MM.1S (cell line): ENCODE results near the gene SHC4.

Experiments
- DNase-seq: peaks from one replicate; pipeline ENCODE4 v3.0.0-alpha.2; 2015
- H2AFZ ChIP-seq: fragments of 300-600 bp; sonication (generic); 2 replicates; pipeline ENCODE4 v1.6.0; 2016; ENCODE audit warnings: antibody characterized with exemption, low read length
- H3F3A ChIP-seq: fragments of 300-600 bp; sonication (generic); 2 replicates; pipeline ENCODE4 v1.6.1; 2016; ENCODE audit warnings: mild to moderate bottlenecking, antibody characterized with exemption, low read length, moderate library complexity, mixed read lengths; ENCODE audit not compliant: insufficient read depth
- H3K27ac ChIP-seq: fragments of 300-600 bp; sonication (generic); 2 replicates; pipeline ENCODE4 v1.5.1; 2016; ENCODE audit warnings: mild to moderate bottlenecking, low read length
- H3K27me3 ChIP-seq: fragments of 300-600 bp; sonication (generic); replicated peaks from 2 replicates; pipeline ENCODE4 v1.6.0; 2016; ENCODE audit warnings: low read length; ENCODE audit not compliant: insufficient read depth
- H3K36me3 ChIP-seq: fragments of 300-600 bp; sonication (generic); replicated peaks from 2 replicates; pipeline ENCODE4 v1.6.1; 2016; ENCODE audit warnings: mild to moderate bottlenecking, low read length, mixed read lengths; ENCODE audit not compliant: insufficient read depth
- H3K4me1 ChIP-seq: fragments of 300-600 bp; sonication (generic); 2 replicates; pipeline ENCODE4 v1.6.1; 2016; ENCODE audit warnings: low read length, mixed read lengths
- H3K4me2 ChIP-seq: fragments of 300-600 bp; sonication (generic); 2 replicates; pipeline ENCODE4 v1.6.0; 2016; ENCODE audit warnings: low read depth, low read length
- H3K4me3 ChIP-seq: fragments of 300-600 bp; sonication (generic); 2 replicates; pipeline ENCODE4 v1.5.1; 2016; ENCODE audit warnings: low read length, mixed read lengths
- H3K79me2 ChIP-seq: fragments of 300-600 bp; sonication (generic); 2 replicates; pipeline ENCODE4 v1.6.1; 2016; ENCODE audit warnings: mixed run types, low read length, mixed read lengths
- H3K9ac ChIP-seq: fragments of 300-600 bp; sonication (generic); 2 replicates; pipeline ENCODE4 v1.6.1; 2016; ENCODE audit warnings: low read length, mixed read lengths
- H3K9me2 ChIP-seq: fragments of 300-600 bp; sonication (generic); replicated peaks from 2 replicates; pipeline ENCODE4 v1.6.1; 2016; ENCODE audit warnings: mild to moderate bottlenecking, low read length, mixed read lengths; ENCODE audit not compliant: insufficient read depth
- H3K9me3 ChIP-seq: fragments of 300-600 bp; sonication (generic); replicated peaks from 2 replicates; pipeline ENCODE4 v1.6.1; 2016; ENCODE audit warnings: mild to moderate bottlenecking, low read length, mixed read lengths; ENCODE audit not compliant: insufficient read depth
- H4K20me1 ChIP-seq: fragments of 300-600 bp; sonication (generic); 2 replicates; pipeline ENCODE4 v1.6.1; 2016; ENCODE audit warnings: mild to moderate bottlenecking, low read length, moderate library complexity, mixed read lengths; ENCODE audit not compliant: insufficient read depth
- EZH2 ChIP-seq: fragments of 300-600 bp; sonication (generic); optimal IDR thresholded peaks from 2 replicates; pipeline ENCODE3; 2017; ENCODE audit warnings: low read depth, mild to moderate bottlenecking, antibody characterized with exemption, low read length, mixed read lengths
- EZH2phosphoT487 ChIP-seq: fragments of 300-600 bp; sonication (generic); IDR thresholded peaks from 2 replicates; pipeline ENCODE4 v1.6.1; 2018; ENCODE audit warnings: antibody characterized with exemption, low read length
- TF ChIP-seq, protein P1 (sequence below): fragments of 300-600 bp; sonication (generic); IDR thresholded peaks from 2 replicates; pipeline ENCODE4 v1.5.1; 2016; ENCODE audit warnings: antibody characterized with exemption, low read length, mixed read lengths

SHC4 gene

DNA sequence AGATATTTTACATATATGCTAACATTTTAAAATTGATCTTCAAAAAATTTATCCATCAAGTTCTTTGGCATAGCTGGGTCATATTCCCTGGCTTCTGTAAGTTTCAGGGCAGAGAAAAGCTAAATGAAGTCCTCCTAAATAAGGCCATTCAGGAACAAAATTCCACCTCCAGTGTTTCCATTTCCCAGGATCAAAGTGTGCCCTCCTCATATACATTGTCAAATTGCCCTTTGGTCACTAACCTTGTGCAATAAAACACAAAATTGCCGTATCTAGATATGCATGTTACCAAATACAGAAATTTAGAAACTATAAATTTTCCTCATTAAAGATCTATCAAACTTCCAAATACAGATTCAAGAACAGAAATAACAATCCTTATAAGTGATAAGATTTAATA, 163.5 kb downstream of the SHC4 start:
- 0 out of 2 replicates have a peak, but pooled peaks cover 10% of the 10 kb centered on the region for H4K20me1 ChIP-seq
- no peak overlapping the region for H3K27ac ChIP-seq
- peaks cover 8% of the 10 kb centered on the region for H3K4me1 ChIP-seq
- DNase-seq: no peak
- peaks cover 8% of the 10 kb centered on the region for H3F3A ChIP-seq
- peaks cover 67% of the 10 kb centered on the region for H3K79me2 ChIP-seq
- no peaks in the 10 kb centered on the region for H3K27me3 ChIP-seq
- no peaks in the 10 kb centered on the region for H3K9me2 ChIP-seq
- no peak overlapping the region for H3K4me3 ChIP-seq
- H2AFZ ChIP-seq: no peak overlapping the region
- H3K9ac ChIP-seq: no peak overlapping the region
- TF ChIP-seq EZH2phosphoT487 (no peak), EZH2 (no peak)
- TF ChIP-seq, protein P1, sequence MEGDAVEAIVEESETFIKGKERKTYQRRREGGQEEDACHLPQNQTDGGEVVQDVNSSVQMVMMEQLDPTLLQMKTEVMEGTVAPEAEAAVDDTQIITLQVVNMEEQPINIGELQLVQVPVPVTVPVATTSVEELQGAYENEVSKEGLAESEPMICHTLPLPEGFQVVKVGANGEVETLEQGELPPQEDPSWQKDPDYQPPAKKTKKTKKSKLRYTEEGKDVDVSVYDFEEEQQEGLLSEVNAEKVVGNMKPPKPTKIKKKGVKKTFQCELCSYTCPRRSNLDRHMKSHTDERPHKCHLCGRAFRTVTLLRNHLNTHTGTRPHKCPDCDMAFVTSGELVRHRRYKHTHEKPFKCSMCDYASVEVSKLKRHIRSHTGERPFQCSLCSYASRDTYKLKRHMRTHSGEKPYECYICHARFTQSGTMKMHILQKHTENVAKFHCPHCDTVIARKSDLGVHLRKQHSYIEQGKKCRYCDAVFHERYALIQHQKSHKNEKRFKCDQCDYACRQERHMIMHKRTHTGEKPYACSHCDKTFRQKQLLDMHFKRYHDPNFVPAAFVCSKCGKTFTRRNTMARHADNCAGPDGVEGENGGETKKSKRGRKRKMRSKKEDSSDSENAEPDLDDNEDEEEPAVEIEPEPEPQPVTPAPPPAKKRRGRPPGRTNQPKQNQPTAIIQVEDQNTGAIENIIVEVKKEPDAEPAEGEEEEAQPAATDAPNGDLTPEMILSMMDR: no peak
- H3K4me2 ChIP-seq: no peak overlapping the region
- H3K9me3 ChIP-seq: no peaks in the 10 kb centered on the region
- H3K36me3 ChIP-seq: peaks cover 4% of the 10 kb centered on the region; the same call in 1 of the 2 replicates

GRCh38 chr15:48798319-48798718, 165.4 kb downstream of the SHC4 start:
- Histone ChIP-seq H3K36me3 (peaks cover 2% of the 10 kb centered on the region; the same call in 1 of the 2 replicates), H3K4me1 (peaks cover 20% of the 10 kb centered on the region), H3K27ac (no peak overlapping the region), H4K20me1 (0 out of 2 replicates have a peak, but pooled peaks cover 10% of the 10 kb centered on the region), H2AFZ (no peak overlapping the region), H3K9ac (no peak overlapping the region), H3K4me3 (no peak overlapping the region), H3K9me2 (no peaks in the 10 kb centered on the region), H3F3A (peaks cover 15% of the 10 kb centered on the region), H3K4me2 (no peak overlapping the region), H3K27me3 (no peaks in the 10 kb centered on the region), H3K9me3 (no peaks in the 10 kb centered on the region), H3K79me2 (peaks cover 49% of the 10 kb centered on the region)
- no peak for DNase-seq
- TF ChIP-seq, protein P1: no peak
- no peak for TF ChIP-seq EZH2
- TF ChIP-seq EZH2phosphoT487: no peak

GRCh38 chr15:48796930-48797329, 166.8 kb downstream of the SHC4 start:
- Histone ChIP-seq H4K20me1 (0 out of 2 replicates have a peak, but pooled peaks cover 6% of the 10 kb centered on the region), H3K9ac (no peak overlapping the region), H3K4me3 (no peak overlapping the region), H3K79me2 (peaks cover 37% of the 10 kb centered on the region), H3F3A (peaks cover 10% of the 10 kb centered on the region; the same call in 1 of the 2 replicates), H3K27me3 (no peaks in the 10 kb centered on the region), H2AFZ (no peak overlapping the region), H3K4me1 (peaks cover 13% of the 10 kb centered on the region), H3K36me3 (peaks cover 5% of the 10 kb centered on the region; the same call in 1 of the 2 replicates), H3K27ac (no peak overlapping the region), H3K9me3 (no peaks in the 10 kb centered on the region), H3K9me2 (no peaks in the 10 kb centered on the region), H3K4me2 (no peak overlapping the region)
- no peak for DNase-seq
- TF ChIP-seq EZH2 (no peak), EZH2phosphoT487 (no peak)
- TF ChIP-seq, protein P1: no peak
